ENCODE data around the gene PTPRO. TPM values are rescaled to one million over a fixed set of nuclear protein-coding genes. Genes with fewer than 3 reads are reported as not detected.

Gene PTPRO
- total and polyA plus RNA-seq, 4 donors = 0.31 to 3.3 (median 1.1) TPM

GRCh38 chr12:15545334-15545733 lies 223.0 kb downstream of the PTPRO start:
- Histone ChIP-seq H3K9ac (ENCODE audit: low read depth in 1 of 2, low read length in 2 of 2) (no peak overlapping the region), H3K36me3 (ENCODE audit: control insufficient read depth in 4 of 4, insufficient read depth in 3 of 4, low read depth in 1 of 4, low read length in 3 of 4) (no peaks in the 10 kb centered on the region), H3K4me3 (ENCODE audit: low read depth in 1 of 3, low read length in 3 of 3) (no peak overlapping the region), H3K27ac (ENCODE audit: low read depth in 1 of 2, low read length in 2 of 2) (no peak overlapping the region), H3K9me3 (ENCODE audit: control insufficient read depth in 4 of 4, low read length in 3 of 4) (no peaks in the 10 kb centered on the region), H3K27me3 (ENCODE audit: control insufficient read depth in 4 of 4, insufficient read depth in 4 of 4, low read length in 3 of 4) (no peaks in the 10 kb centered on the region), H3K4me1 (ENCODE audit: control insufficient read depth in 4 of 4, insufficient read depth in 4 of 4, low read length in 3 of 4) (no peaks in the 10 kb centered on the region)
- WGBS = 70% methylated on average over 1 of the region's 1 CpG
- DNase-seq (ENCODE audit: low spot score) = no peak
- TF ChIP-seq RAD21 (IDR thresholded peaks at IDR 0.05) (no peak), HNF4A (conservative IDR thresholded peaks at IDR 0.05) (no peak), REST (IDR thresholded peaks at IDR 0.05) (no peak)

GRCh38 chr12:15546102-15546701 lies 223.9 kb downstream of the PTPRO start:
- Histone ChIP-seq H3K36me3 (ENCODE audit: control insufficient read depth in 4 of 4, insufficient read depth in 3 of 4, low read depth in 1 of 4, low read length in 3 of 4) (no peaks in the 10 kb centered on the region), H3K27me3 (ENCODE audit: control insufficient read depth in 4 of 4, insufficient read depth in 4 of 4, low read length in 3 of 4) (no peaks in the 10 kb centered on the region), H3K9me3 (ENCODE audit: control insufficient read depth in 4 of 4, low read length in 3 of 4) (no peaks in the 10 kb centered on the region), H3K9ac (ENCODE audit: low read depth in 1 of 2, low read length in 2 of 2) (peak overlapping the region in 1 of 2 donors; percentile 51), H3K4me1 (ENCODE audit: control insufficient read depth in 4 of 4, insufficient read depth in 4 of 4, low read length in 3 of 4) (no peaks in the 10 kb centered on the region), H3K4me3 (ENCODE audit: low read depth in 1 of 3, low read length in 3 of 3) (no peak overlapping the region), H3K27ac (ENCODE audit: low read depth in 1 of 2, low read length in 2 of 2) (no peak overlapping the region)
- DNase-seq (ENCODE audit: low spot score) = no peak
- 71% methylated on average over 1 of the region's 1 CpG for WGBS
- TF ChIP-seq CTCF (IDR thresholded peaks at IDR 0.05; ENCODE audit: low read depth, low read length, missing input control) (no peak), MAX (IDR thresholded peaks at IDR 0.05) (no peak), ATF3 (IDR thresholded peaks at IDR 0.05) (no peak), RXRA (IDR thresholded peaks at IDR 0.05) (no peak), YY1 (IDR thresholded peaks at IDR 0.05) (no peak), JUND (IDR thresholded peaks at IDR 0.05) (no peak), SP1 (IDR thresholded peaks at IDR 0.05) (no peak), FOXA1 (IDR thresholded peaks at IDR 0.05) (no peak), ZBTB33 (IDR thresholded peaks at IDR 0.05) (no peak)

All from liver (tissue), 9 donors.